Choroid plexus epithelial cell (primary cell): ENCODE results near the gene MAB21L3.

Source experiments
- DNase-seq: peaks from one replicate; pipeline ENCODE4 v3.0.0-alpha.2; 2010; ENCODE audit warnings: low read depth
- H3K4me3 ChIP-seq: 2 replicates; pipeline ENCODE4 v1.5.1; 2011; ENCODE audit warnings: low read depth, mild to moderate bottlenecking, control low read depth, low read length, moderate library complexity
- TF ChIP-seq, protein P1 (sequence below): conservative IDR thresholded peaks from 2 replicates; pipeline ENCODE4 v1.5.1; 2011; ENCODE audit warnings: low read depth, mild to moderate bottlenecking, control low read depth, inconsistent platforms, low read length, moderate library complexity

Gene MAB21L3

GRCh38 chr1:116163533-116163932 lies 52.3 kb downstream of the MAB21L3 start:
- no peak overlapping the region for H3K4me3 ChIP-seq
- no peak for DNase-seq
- TF ChIP-seq, protein P1, sequence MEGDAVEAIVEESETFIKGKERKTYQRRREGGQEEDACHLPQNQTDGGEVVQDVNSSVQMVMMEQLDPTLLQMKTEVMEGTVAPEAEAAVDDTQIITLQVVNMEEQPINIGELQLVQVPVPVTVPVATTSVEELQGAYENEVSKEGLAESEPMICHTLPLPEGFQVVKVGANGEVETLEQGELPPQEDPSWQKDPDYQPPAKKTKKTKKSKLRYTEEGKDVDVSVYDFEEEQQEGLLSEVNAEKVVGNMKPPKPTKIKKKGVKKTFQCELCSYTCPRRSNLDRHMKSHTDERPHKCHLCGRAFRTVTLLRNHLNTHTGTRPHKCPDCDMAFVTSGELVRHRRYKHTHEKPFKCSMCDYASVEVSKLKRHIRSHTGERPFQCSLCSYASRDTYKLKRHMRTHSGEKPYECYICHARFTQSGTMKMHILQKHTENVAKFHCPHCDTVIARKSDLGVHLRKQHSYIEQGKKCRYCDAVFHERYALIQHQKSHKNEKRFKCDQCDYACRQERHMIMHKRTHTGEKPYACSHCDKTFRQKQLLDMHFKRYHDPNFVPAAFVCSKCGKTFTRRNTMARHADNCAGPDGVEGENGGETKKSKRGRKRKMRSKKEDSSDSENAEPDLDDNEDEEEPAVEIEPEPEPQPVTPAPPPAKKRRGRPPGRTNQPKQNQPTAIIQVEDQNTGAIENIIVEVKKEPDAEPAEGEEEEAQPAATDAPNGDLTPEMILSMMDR, result no peak

- TF ChIP-seq, protein P1, result no peak
- no peak for DNase-seq
- no peak overlapping the region for H3K4me3 ChIP-seq
These were observed 53.0 kb downstream of the MAB21L3 start for GRCh38 chr1:116164150-116164549.

DNA sequence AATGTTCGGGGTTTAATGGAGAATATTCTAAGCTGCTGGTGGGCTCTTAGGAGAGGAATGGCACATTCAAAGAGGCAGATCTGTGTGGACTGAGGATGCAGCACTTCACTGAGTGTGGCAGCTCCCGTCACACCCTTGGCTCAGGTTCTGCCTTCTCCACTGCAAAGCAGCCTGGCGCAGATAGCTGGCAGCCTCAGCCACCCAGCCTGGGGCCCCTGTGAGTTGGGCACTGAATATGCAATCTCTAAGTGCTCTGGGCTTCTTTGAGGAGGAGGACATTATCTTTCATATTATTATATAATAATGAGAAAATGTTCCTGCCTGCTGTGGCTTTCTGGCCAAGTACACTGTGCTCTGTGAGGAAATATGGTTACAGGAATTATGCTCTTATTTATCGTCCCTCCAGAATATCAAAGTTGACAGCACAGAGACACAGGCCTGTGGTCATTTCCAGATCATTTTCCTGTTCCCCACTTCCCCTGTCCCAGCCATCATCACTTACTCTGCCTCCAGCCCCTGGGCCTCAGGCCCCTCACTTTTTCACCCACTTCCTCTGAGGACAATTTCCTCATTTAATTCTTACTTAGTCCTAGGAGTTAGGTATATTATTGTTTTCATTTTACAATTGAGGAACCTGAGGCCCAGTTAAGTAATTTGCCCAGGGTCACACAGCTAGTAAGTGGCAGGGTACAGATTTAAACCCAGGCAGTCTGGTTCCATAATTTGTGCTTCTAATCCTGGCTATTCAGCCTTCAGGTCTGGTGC lies 53.6 kb downstream of the MAB21L3 start:
- no peak overlapping the region for H3K4me3 ChIP-seq
- DNase-seq, result no peak
- TF ChIP-seq, protein P1, result no peak

- H3K4me3 ChIP-seq, result no peak overlapping the region
- no peak for DNase-seq
- TF ChIP-seq, protein P1, result no peak
These were observed 54.4 kb downstream of the MAB21L3 start for GRCh38 chr1:116165572-116165971.

DNA sequence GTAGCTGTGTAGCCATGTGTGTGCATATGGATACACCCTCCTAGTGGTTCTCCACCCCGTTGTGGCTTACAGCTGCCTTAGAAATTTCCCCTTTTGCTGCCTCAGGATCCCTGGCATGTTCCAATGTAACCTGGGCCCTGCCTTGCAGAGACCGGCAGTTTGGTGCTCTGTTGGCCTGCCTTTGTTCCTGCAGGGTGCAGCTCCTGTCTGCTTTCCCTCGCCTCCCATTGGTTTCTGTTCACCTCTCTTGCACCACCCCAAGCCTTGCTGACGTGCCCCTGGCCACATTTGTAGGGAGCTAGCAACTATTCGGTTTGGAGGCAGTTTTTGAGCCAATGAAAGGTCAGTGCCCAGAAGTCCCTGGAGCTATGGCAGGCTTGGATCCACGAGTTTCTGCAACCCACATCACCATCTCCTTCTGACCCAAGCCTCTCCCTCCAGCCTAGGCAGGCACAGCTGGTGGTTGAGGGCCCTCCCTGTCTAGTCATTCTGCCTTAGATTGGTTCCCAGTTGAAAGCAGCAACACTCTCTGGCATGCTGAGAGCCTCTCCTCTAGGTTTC lies 54.9 kb downstream of the MAB21L3 start:
- TF ChIP-seq, protein P1, result no peak
- H3K4me3 ChIP-seq, result no peak overlapping the region
- no peak for DNase-seq

- TF ChIP-seq, protein P1, result no peak
- no peak overlapping the region for H3K4me3 ChIP-seq
- DNase-seq, result no peak
These were observed 55.5 kb downstream of the MAB21L3 start for GRCh38 chr1:116166655-116167054.
